ENCODE results near the gene EIF4G1.

GRCh38 chr3:184311633-184312032, 2.8 kb upstream of the EIF4G1 start:
- no peak for TF ChIP-seq POLR2AphosphoS5 (IDR thresholded peaks at IDR 0.05; ENCODE audit: borderline replicate concordance, low read depth, low read length)
- no peak for TF ChIP-seq EZH2 (IDR thresholded peaks at IDR 0.05)
- TF ChIP-seq FOXP2 (optimal IDR thresholded peaks at IDR 0.05; ENCODE audit: control extremely low read depth, extremely low read length, insufficient read depth), result no peak

Data from SK-N-MC (cell line).